Islet precursor cell (in vitro differentiated cells): ENCODE data around the gene ING2.
"Not testable (repeated sequence)": the region's sequence is repeated elsewhere in the genome, so short reads cannot be mapped to it uniquely, and the experiment has no call there.

Source experiments
- DNase-seq: peaks from one replicate; pipeline ENCODE4 v3.0.0-alpha.2; 2018

Gene ING2

GRCh38 chr4:183504930-183505610, at the start of gene ING2:
ING2 (plus strand) TSS chr4:183505058; CDS start chr4:183505196, 138 bp downstream.
- DNase-seq: peak; percentile 84

GRCh38 chr4:183455431-183456195, 49.2 kb upstream of the ING2 start:
- peak; percentile 48 for DNase-seq

GRCh38 chr4:183458005-183458404, 46.9 kb upstream of the ING2 start:
- no peak for DNase-seq

- peak; percentile 19 for DNase-seq
Measured at GRCh38 chr4:183463903-183464619, 40.8 kb upstream of the ING2 start.

- not testable (repeated sequence) for DNase-seq
Measured at GRCh38 chr4:183465879-183466278, 39.0 kb upstream of the ING2 start.

- DNase-seq: no peak
Measured at GRCh38 chr4:183467246-183467645, 37.6 kb upstream of the ING2 start.

- peak; percentile 27 for DNase-seq
Measured at GRCh38 chr4:183468210-183469095, 36.4 kb upstream of the ING2 start.

GRCh38 chr4:183469285-183469684, 35.6 kb upstream of the ING2 start:
- no peak for DNase-seq

- DNase-seq: no peak
Measured at GRCh38 chr4:183469936-183470335, 34.9 kb upstream of the ING2 start.

GRCh38 chr4:183470821-183471220, 34.0 kb upstream of the ING2 start:
- peak; percentile 10 for DNase-seq

GRCh38 chr4:183471946-183472708, 32.7 kb upstream of the ING2 start:
- peak; percentile 84 for DNase-seq

GRCh38 chr4:183478123-183478522, 26.7 kb upstream of the ING2 start:
- no peak for DNase-seq

- no peak for DNase-seq
Measured at GRCh38 chr4:183478926-183479325, 25.9 kb upstream of the ING2 start.

- not testable (repeated sequence) for DNase-seq
Measured at GRCh38 chr4:183482515-183483095, 22.3 kb upstream of the ING2 start.

- no peak for DNase-seq
Measured at GRCh38 chr4:183483997-183484396, 20.9 kb upstream of the ING2 start.

GRCh38 chr4:183485411-183486160, 19.3 kb upstream of the ING2 start:
- DNase-seq: no peak

GRCh38 chr4:183492791-183493222, 12.1 kb upstream of the ING2 start:
- DNase-seq: peak; percentile 89

- DNase-seq: no peak
Measured at GRCh38 chr4:183493246-183493645, 11.6 kb upstream of the ING2 start.

- no peak for DNase-seq
Measured at GRCh38 chr4:183495184-183495583, 9.7 kb upstream of the ING2 start.

- no peak for DNase-seq
Measured at GRCh38 chr4:183499389-183499788, 5.5 kb upstream of the ING2 start.

GRCh38 chr4:183499801-183500200, 5.1 kb upstream of the ING2 start:
- DNase-seq: no peak
